ENCODE data around the gene SLC46A1.

The SLC46A1 gene

GRCh38 chr17:28415886-28416285 lies 9.9 kb upstream of the SLC46A1 start:
- no peak overlapping the region for H3K4me2 ChIP-seq
- no peak overlapping the region for H3K27ac ChIP-seq
- H3K36me3 ChIP-seq (ENCODE audit: insufficient read depth), result no peaks in the 10 kb centered on the region
- H3K4me1 ChIP-seq (ENCODE audit: low read depth, poor library complexity, severe bottlenecking), result no peaks in the 10 kb centered on the region
- H3K4me3 ChIP-seq (IDR thresholded peaks at IDR 0.05; ENCODE audit: insufficient read depth, low read depth, low read length), result no peak overlapping the region
- no peaks in the 10 kb centered on the region for H3K79me2 ChIP-seq (ENCODE audit: insufficient read depth, low read depth)
- no peak overlapping the region for H2AFZ ChIP-seq (ENCODE audit: low read depth)
- no peak overlapping the region for H3K9ac ChIP-seq
- no peak for TF ChIP-seq CTCF (conservative IDR thresholded peaks at IDR 0.05; ENCODE audit: low read depth, low read length)
- no peaks in the 10 kb centered on the region for H3K27me3 ChIP-seq (ENCODE audit: insufficient read depth, low read depth)
- H4K20me1 ChIP-seq (ENCODE audit: insufficient read depth), result no peaks in the 10 kb centered on the region

GRCh38 chr17:28413804-28414203 lies 7.8 kb upstream of the SLC46A1 start:
- no peaks in the 10 kb centered on the region for H3K27me3 ChIP-seq (ENCODE audit: insufficient read depth, low read depth)

GRCh38 chr17:28412099-28412498 lies 6.1 kb upstream of the SLC46A1 start:
- Histone ChIP-seq H3K4me1 (ENCODE audit: low read depth, poor library complexity, severe bottlenecking) (no peaks in the 10 kb centered on the region), H3K9ac (no peak overlapping the region), H3K36me3 (ENCODE audit: insufficient read depth) (no peaks in the 10 kb centered on the region), H3K27me3 (ENCODE audit: insufficient read depth, low read depth) (no peaks in the 10 kb centered on the region), H3K27ac (no peak overlapping the region), H3K4me2 (no peak overlapping the region), H4K20me1 (ENCODE audit: insufficient read depth) (no peaks in the 10 kb centered on the region), H3K4me3 (IDR thresholded peaks at IDR 0.05; ENCODE audit: insufficient read depth, low read depth, low read length) (no peak overlapping the region), H3K79me2 (ENCODE audit: insufficient read depth, low read depth) (no peaks in the 10 kb centered on the region), H2AFZ (ENCODE audit: low read depth) (no peak overlapping the region)
- no peak for TF ChIP-seq CTCF (conservative IDR thresholded peaks at IDR 0.05; ENCODE audit: low read depth, low read length)

More at GRCh38 chr17:28413804-28414203, 7.8 kb upstream of the SLC46A1 start:
- Histone ChIP-seq H3K4me3 (IDR thresholded peaks at IDR 0.05; ENCODE audit: insufficient read depth, low read depth, low read length) (no peak overlapping the region), H2AFZ (ENCODE audit: low read depth) (no peak overlapping the region), H3K36me3 (ENCODE audit: insufficient read depth) (no peaks in the 10 kb centered on the region), H4K20me1 (ENCODE audit: insufficient read depth) (no peaks in the 10 kb centered on the region), H3K79me2 (ENCODE audit: insufficient read depth, low read depth) (no peaks in the 10 kb centered on the region), H3K4me1 (ENCODE audit: low read depth, poor library complexity, severe bottlenecking) (no peaks in the 10 kb centered on the region), H3K27ac (no peak overlapping the region), H3K4me2 (no peak overlapping the region), H3K9ac (no peak overlapping the region)
- TF ChIP-seq CTCF (conservative IDR thresholded peaks at IDR 0.05; ENCODE audit: low read depth, low read length), result no peak

DNA sequence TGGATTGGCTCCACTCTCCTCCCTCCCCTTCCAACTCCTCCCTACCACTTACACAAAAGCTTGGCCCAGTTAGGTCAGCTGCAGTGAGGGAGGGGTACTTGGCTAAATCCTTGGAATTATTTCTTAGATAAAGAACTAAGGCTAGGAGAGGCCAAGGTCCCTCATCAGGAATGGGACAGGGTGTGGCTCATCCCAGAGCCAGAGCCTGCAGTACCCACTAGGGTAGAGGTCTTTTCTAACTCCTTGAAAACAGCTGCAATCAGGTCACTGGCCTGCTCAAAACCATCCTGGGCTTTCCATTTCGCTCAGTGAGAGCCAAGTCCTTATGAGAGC lies 1.9 kb upstream of the SLC46A1 start:
- Histone ChIP-seq H2AFZ (ENCODE audit: low read depth) (no peak overlapping the region), H4K20me1 (ENCODE audit: insufficient read depth) (no peaks in the 10 kb centered on the region), H3K27ac (no peak overlapping the region), H3K36me3 (ENCODE audit: insufficient read depth) (no peaks in the 10 kb centered on the region), H3K4me3 (IDR thresholded peaks at IDR 0.05; ENCODE audit: insufficient read depth, low read depth, low read length) (no peak overlapping the region), H3K9ac (no peak overlapping the region), H3K79me2 (ENCODE audit: insufficient read depth, low read depth) (no peaks in the 10 kb centered on the region), H3K4me1 (ENCODE audit: low read depth, poor library complexity, severe bottlenecking) (no peaks in the 10 kb centered on the region), H3K4me2 (no peak overlapping the region), H3K27me3 (ENCODE audit: insufficient read depth, low read depth) (no peaks in the 10 kb centered on the region)
- no peak for TF ChIP-seq CTCF (conservative IDR thresholded peaks at IDR 0.05; ENCODE audit: low read depth, low read length)

Data from KMS-11 (cell line).